Measurements from ENCODE around the gene VPS13A.

DNA sequence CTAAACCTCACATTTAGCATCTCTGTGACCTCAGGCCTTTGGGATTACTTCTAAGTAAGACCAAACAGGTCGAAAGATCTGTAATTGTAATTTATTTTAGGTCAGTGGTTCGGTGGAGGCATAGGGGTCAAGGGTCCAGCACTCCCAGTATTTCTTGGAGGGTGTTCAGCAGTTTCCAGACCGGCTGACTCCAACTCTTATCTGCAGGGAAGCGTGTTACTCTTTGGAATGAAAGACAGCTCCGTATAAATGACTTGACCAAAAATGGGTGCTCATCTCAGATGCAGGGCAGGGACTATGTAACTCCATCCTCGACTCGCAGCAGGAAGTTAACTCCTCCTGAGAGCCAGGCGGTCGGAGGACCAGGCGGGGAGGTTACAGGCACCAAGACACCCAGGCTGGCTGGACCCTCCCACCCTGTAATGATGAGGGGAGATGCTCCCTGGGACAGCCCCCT is 620 bp upstream of the VPS13A start:
- no peak for TF ChIP-seq POLR2A (IDR thresholded peaks at IDR 0.05)
- TF ChIP-seq, protein P1, sequence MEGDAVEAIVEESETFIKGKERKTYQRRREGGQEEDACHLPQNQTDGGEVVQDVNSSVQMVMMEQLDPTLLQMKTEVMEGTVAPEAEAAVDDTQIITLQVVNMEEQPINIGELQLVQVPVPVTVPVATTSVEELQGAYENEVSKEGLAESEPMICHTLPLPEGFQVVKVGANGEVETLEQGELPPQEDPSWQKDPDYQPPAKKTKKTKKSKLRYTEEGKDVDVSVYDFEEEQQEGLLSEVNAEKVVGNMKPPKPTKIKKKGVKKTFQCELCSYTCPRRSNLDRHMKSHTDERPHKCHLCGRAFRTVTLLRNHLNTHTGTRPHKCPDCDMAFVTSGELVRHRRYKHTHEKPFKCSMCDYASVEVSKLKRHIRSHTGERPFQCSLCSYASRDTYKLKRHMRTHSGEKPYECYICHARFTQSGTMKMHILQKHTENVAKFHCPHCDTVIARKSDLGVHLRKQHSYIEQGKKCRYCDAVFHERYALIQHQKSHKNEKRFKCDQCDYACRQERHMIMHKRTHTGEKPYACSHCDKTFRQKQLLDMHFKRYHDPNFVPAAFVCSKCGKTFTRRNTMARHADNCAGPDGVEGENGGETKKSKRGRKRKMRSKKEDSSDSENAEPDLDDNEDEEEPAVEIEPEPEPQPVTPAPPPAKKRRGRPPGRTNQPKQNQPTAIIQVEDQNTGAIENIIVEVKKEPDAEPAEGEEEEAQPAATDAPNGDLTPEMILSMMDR (IDR thresholded peaks at IDR 0.05), result no peak
